ENCODE measurements around the gene ZNF765.
"Not testable (repeated sequence)": the region's sequence is repeated elsewhere in the genome, so short reads cannot be mapped to it uniquely, and the experiment has no call there.

The ZNF765 gene

GRCh38 chr19:53394974-53395839, at the start of gene ZNF765:
TSS of gene ZNF765 (plus strand) at chr19:53395149. CDS start at chr19:53398016, 2,867 bp downstream.
- peak; percentile 51 for TF ChIP-seq CTCF (conservative IDR thresholded peaks at IDR 0.05; ENCODE audit: low read length)
- peak within 1 kb of the TSS; percentile 84 for H3K4me3 ChIP-seq (ENCODE audit: low read length)
- peak; percentile 91 for DNase-seq (ENCODE audit: low read depth)

- DNase-seq (ENCODE audit: low read depth), result no peak
- H3K4me3 ChIP-seq (ENCODE audit: low read length), result no peak overlapping the region
- TF ChIP-seq CTCF (conservative IDR thresholded peaks at IDR 0.05; ENCODE audit: low read length), result no peak
Measured at GRCh38 chr19:53355739-53356138, 39.2 kb upstream of the ZNF765 start.

GRCh38 chr19:53357821-53358581, 36.9 kb upstream of the ZNF765 start:
- TF ChIP-seq CTCF (conservative IDR thresholded peaks at IDR 0.05; ENCODE audit: low read length), result no peak
- DNase-seq (ENCODE audit: low read depth), result no peak
- H3K4me3 ChIP-seq (ENCODE audit: low read length), result no peak overlapping the region

- not testable (repeated sequence) for H3K4me3 ChIP-seq (ENCODE audit: low read length); DNase-seq (ENCODE audit: low read depth)
Measured at GRCh38 chr19:53360056-53360455, 34.9 kb upstream of the ZNF765 start.

- peak within 1 kb of the TSS; percentile 75 for H3K4me3 ChIP-seq (ENCODE audit: low read length)
- TF ChIP-seq CTCF (conservative IDR thresholded peaks at IDR 0.05; ENCODE audit: low read length), result no peak; the same call in 1 of the 2 replicates
- peak; percentile 58 for DNase-seq (ENCODE audit: low read depth)
Measured at GRCh38 chr19:53365134-53365898, 29.6 kb upstream of the ZNF765 start, which contains the start of gene ZNF525. TSS of gene ZNF525 (plus strand) at chr19:53365705. CDS start at chr19:53372282, 6,577 bp downstream.

GRCh38 chr19:53365899-53366493, 29.0 kb upstream of the ZNF765 start:
- peak; percentile 15 for DNase-seq (ENCODE audit: low read depth)
- peak overlapping the region; percentile 75 for H3K4me3 ChIP-seq (ENCODE audit: low read length)
- TF ChIP-seq CTCF (conservative IDR thresholded peaks at IDR 0.05; ENCODE audit: low read length), result no peak

- DNase-seq (ENCODE audit: low read depth), result no peak
- TF ChIP-seq CTCF (conservative IDR thresholded peaks at IDR 0.05; ENCODE audit: low read length), result no peak
- H3K4me3 ChIP-seq (ENCODE audit: low read length), result no peak overlapping the region
Measured at GRCh38 chr19:53372196-53372595, 22.8 kb upstream of the ZNF765 start.

All from AG10803 (cell line).